Gastrocnemius medialis (tissue), 4 donors: Measurements from ENCODE around the gene CELF4. TPM values are rescaled to one million over a fixed set of nuclear protein-coding genes. Genes with fewer than 3 reads are reported as not detected.

Experiments used
- ATAC-seq, 2 donors: fragments of 150-250 bp; one replicate each; pipeline ENCODE4 v1.9.1; 2016
- DNase-seq, 2 donors: peaks; one replicate each; pipeline ENCODE4 v3.0.0-alpha.2; 2019
- H3K27ac ChIP-seq, 4 donors: fragments of 200-600 bp; sonication (generic); 1 replicate in 1 of 4; 2 replicates in 3 of 4; pipeline ENCODE4 v1.5.1; 2016 to 2018; ENCODE audit warnings: mild to moderate bottlenecking in 2 of 4, moderate library complexity in 1 of 4
- H3K27me3 ChIP-seq, 3 donors: fragments of 200-600 bp; sonication (generic) in 2 of 3; 1 replicate in 1 of 3; 2 replicates in 2 of 3; pipeline versions ENCODE4 v1.5.1 to v1.6.0; 2016 to 2019; ENCODE audit warnings: mild to moderate bottlenecking in 1 of 3, moderate library complexity in 1 of 3
- H3K36me3 ChIP-seq, 2 donors: fragments of 200-600 bp; sonication (generic) in 1 of 2; one replicate each; pipeline ENCODE4 v1.5.1; 2017 to 2018
- H3K4me1 ChIP-seq, 2 donors: fragments of 200-600 bp; sonication (generic) in 1 of 2; one replicate each; pipeline ENCODE4 v1.5.1; 2016 to 2017; ENCODE audit warnings: mild to moderate bottlenecking in 2 of 2
- H3K4me3 ChIP-seq, 4 donors: fragments of 200-600 bp; sonication (generic) in 3 of 4; 1 replicate in 1 of 4; 2 replicates in 3 of 4; pipeline ENCODE4 v1.5.1; 2016 to 2019; ENCODE audit warnings: mild to moderate bottlenecking in 2 of 4
- H3K9me3 ChIP-seq, 3 donors: fragments of 200-600 bp; sonication (generic) in 2 of 3; 1 replicate in 1 of 3; 2 replicates in 2 of 3; pipeline ENCODE4 v1.5.1; 2016 to 2019
- CTCF ChIP-seq, 5 experiments: fragments of 450-650 bp in 3 of 5; fragments of 200-600 bp in 2 of 5; sonication (generic) in 2 of 5; IDR thresholded peaks in 4 of 5; conservative IDR thresholded peaks in 1 of 5; 1 replicate in 4 of 5; 2 replicates in 1 of 5; pipeline ENCODE4 v1.5.1; 2016 to 2019; ENCODE audit warnings: antibody characterized with exemption in 5 of 5, mild to moderate bottlenecking in 3 of 5, moderate library complexity in 3 of 5
- POLR2A ChIP-seq, 2 donors: fragments of 450-650 bp; IDR thresholded peaks; one replicate each; pipeline ENCODE4 v1.6.1; 2017; ENCODE audit warnings: antibody characterized with exemption in 2 of 2, mild to moderate bottlenecking in 2 of 2, moderate library complexity in 2 of 2
- in situ Hi-C, 4 donors: fragments of 200-750 bp; cut with MboI; loops; one replicate each; pipeline versions ENCODE4 v1.15.0 to v1.8.0; 2017; ENCODE audit warnings: low sequenced_read_pairs in 4 of 4
- intact Hi-C: fragments of 100-400 bp; cut with DNase I; formaldehyde crosslinking; loops from one replicate; pipeline ENCODE4 v1.15.1; 2023; ENCODE audit warnings: low total_unique reads
- total RNA-seq, 4 donors: library from RNA; depleted of rRNA; stranded (reverse); fragments of >200 nt; gene quantifications; one replicate each; pipeline versions ENCODE4 v1.1.0 to v1.2.3, GENCODE V29; 2016

CELF4 gene
- total RNA-seq, 4 donors from 2014 or later, result not detected

DNA sequence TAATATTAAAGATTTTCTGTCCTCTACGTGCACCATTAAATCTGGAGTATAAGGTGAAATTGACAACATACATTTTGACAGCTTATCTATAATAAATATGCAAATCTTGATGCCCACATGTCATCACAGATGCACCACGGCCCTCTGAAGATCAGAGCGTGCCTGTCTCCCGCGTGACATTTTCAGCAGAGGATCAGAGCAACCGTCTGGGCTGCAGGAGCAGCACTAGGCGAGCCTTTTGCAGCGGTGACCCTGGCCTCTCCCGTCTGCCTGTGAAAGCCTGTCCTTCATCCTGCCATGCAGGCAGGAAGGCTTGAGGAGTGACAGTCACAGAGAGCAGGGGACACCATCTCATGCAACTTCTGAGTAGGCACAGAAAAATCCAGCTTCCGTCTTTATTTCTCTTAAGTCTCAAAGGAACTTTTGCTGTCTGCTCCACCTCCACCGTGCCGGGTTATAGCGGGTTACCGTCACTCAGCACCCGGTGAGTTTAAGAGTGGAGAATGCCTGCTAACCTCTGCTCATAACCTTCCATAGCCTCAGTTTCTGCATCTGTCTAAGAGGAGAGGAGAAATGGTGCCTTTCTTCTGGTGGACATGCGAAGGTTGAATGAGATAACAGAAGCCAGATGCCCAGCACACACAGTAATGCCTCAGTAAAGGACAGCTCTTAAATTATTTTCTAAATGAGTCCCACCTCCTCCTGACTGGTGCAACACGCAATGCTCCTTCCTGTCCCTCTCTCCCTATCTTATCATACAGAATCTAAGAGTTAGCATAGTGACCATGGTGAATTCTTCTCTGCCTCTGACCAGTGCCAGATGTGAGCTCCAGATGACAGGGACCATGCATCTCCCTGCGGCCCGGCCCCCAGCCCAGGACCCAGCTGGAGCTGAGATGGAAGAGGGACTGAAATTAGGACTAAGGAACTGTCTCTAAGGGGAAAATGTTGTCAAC, 43.8 kb downstream of the CELF4 start:
- Histone ChIP-seq H3K4me3 (no peak overlapping the region), H3K27ac (no peak overlapping the region), H3K4me1 (no peaks in the 10 kb centered on the region), H3K9me3 (no peaks in the 10 kb centered on the region), H3K27me3 (peaks cover 14 to 26% (median 26%) of the 10 kb centered on the region in 3 donors), H3K36me3 (no peaks in the 10 kb centered on the region)
- intact Hi-C loops, result no loop called here
- ATAC-seq (no peak), DNase-seq (no peak)
- in situ Hi-C loops, result no loop called here
- no peak for TF ChIP-seq POLR2A (IDR thresholded peaks at IDR 0.05)
- TF ChIP-seq CTCF (IDR thresholded peaks at IDR 0.05 in 4 of 5, conservative IDR thresholded peaks at IDR 0.05 in 1 of 5), result no peak

DNA sequence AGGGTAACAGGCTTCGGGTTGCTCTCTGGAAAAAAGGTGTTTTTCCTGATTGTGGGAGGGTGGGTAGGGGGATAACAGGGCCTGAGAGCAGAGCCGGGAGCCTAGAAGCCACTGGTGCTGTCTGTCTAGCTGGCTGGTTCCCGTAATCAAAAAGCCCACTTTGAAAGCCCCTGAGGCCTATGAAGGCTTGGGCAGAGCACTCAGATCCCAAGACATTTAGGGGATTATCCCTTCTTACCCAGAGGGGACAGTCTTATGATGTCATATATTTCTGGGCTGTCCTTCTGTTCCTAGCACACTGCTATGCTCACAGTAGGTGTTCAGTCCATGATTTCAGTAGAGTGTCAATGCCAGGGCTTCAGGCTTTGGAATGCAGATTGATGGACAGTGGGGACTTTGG, 45.1 kb downstream of the CELF4 start:
- no peak for DNase-seq
- no peaks in the 10 kb centered on the region for H3K36me3 ChIP-seq
- intact Hi-C loops (no loop called here), in situ Hi-C loops (no loop called here)
- no peaks in the 10 kb centered on the region for H3K9me3 ChIP-seq
- no peak overlapping the region for H3K27ac ChIP-seq
- peaks cover 14 to 26% (median 20%) of the 10 kb centered on the region in 3 donors for H3K27me3 ChIP-seq
- ATAC-seq, result no peak
- H3K4me3 ChIP-seq, result no peak overlapping the region
- TF ChIP-seq POLR2A (IDR thresholded peaks at IDR 0.05) (no peak), CTCF (IDR thresholded peaks at IDR 0.05 in 4 of 5, conservative IDR thresholded peaks at IDR 0.05 in 1 of 5) (no peak)
- no peaks in the 10 kb centered on the region for H3K4me1 ChIP-seq

DNA sequence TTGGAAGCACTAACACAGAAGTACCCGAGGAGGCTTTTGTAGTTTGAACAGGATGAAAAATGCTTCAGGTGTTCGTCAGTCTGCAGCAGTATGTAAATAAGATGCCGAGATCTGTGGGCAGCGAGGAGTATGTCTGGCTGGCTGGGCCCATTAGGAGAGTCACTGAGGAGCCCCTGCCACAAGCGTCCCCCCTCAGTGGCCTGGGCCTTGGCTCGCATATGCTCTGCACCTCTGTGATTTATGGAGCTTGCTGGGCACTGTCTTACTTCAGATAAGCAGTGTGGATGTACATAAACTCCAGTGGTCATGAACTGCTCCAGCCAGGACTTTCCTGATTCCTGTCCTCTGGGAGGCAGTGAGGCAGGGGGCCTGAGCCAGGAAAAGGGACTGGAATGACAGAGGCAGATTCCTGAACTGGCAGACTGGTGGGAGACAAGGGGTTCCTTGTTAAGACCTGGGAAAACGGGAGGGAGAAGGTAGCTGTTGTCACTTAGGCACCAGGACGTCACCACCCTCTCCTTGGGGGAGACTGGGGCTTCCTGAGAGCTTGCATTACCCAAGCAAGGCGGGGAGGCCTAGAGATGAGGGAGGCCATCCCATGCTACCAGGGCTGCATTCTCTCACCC, 46.0 kb downstream of the CELF4 start:
- ATAC-seq (no peak), DNase-seq (no peak)
- Histone ChIP-seq H3K4me1 (no peaks in the 10 kb centered on the region), H3K36me3 (no peaks in the 10 kb centered on the region), H3K27me3 (peaks cover 8 to 18% (median 14%) of the 10 kb centered on the region in 3 donors), H3K9me3 (no peaks in the 10 kb centered on the region), H3K4me3 (no peak overlapping the region), H3K27ac (no peak overlapping the region)
- TF ChIP-seq CTCF (IDR thresholded peaks at IDR 0.05 in 4 of 5, conservative IDR thresholded peaks at IDR 0.05 in 1 of 5), result no peak
- TF ChIP-seq POLR2A (IDR thresholded peaks at IDR 0.05), result no peak
- intact Hi-C loops (no loop called here), in situ Hi-C loops (no loop called here)

- H3K27me3 ChIP-seq, result no peaks in the 10 kb centered on the region
- H3K27ac ChIP-seq, result no peak overlapping the region
- DNase-seq (no peak), ATAC-seq (no peak)
- no peaks in the 10 kb centered on the region for H3K36me3 ChIP-seq
- no peak overlapping the region for H3K4me3 ChIP-seq
- H3K4me1 ChIP-seq, result no peaks in the 10 kb centered on the region
- no peaks in the 10 kb centered on the region for H3K9me3 ChIP-seq
- TF ChIP-seq POLR2A (IDR thresholded peaks at IDR 0.05) (no peak), CTCF (IDR thresholded peaks at IDR 0.05 in 4 of 5, conservative IDR thresholded peaks at IDR 0.05 in 1 of 5) (no peak)
- intact Hi-C loops, result no loop called here
- in situ Hi-C loops, result no loop called here
Measured at GRCh38 chr18:37516361-37516853, 49.2 kb downstream of the CELF4 start.
